Thymus (tissue), 11 donors: ENCODE results near the gene SH3BP2. TPM values are rescaled to one million over a fixed set of nuclear protein-coding genes. Genes with fewer than 3 reads are reported as not detected.

Experiments used
- DNase-seq, 9 donors: peaks; one replicate each; pipeline ENCODE4 v3.0.0-alpha.2; 2013; ENCODE audit warnings: low spot score in 9 of 9, low read depth in 6 of 9, missing footprints in 1 of 9
- H3K27ac ChIP-seq, 2 donors: one replicate each; pipeline ENCODE4 v1.5.1; 2013; ENCODE audit warnings: control low read depth in 1 of 2, low read depth in 1 of 2, low read length in 1 of 2, mild to moderate bottlenecking in 1 of 2, moderate library complexity in 1 of 2
- H3K27me3 ChIP-seq, 2 donors: one replicate each; pipeline ENCODE4 v1.5.1; 2013; ENCODE audit warnings: low read length in 1 of 2; ENCODE audit not compliant: control insufficient read depth in 2 of 2, insufficient read depth in 1 of 2
- H3K36me3 ChIP-seq, 2 donors: one replicate each; pipeline ENCODE4 v1.5.1; 2013; ENCODE audit warnings: low read length in 1 of 2, mild to moderate bottlenecking in 1 of 2, moderate library complexity in 1 of 2; ENCODE audit not compliant: control insufficient read depth in 2 of 2, insufficient read depth in 2 of 2
- H3K4me1 ChIP-seq, 2 donors: one replicate each; pipeline ENCODE4 v1.5.1; 2013; ENCODE audit warnings: low read length in 2 of 2; ENCODE audit not compliant: control insufficient read depth in 2 of 2, insufficient read depth in 2 of 2
- H3K4me3 ChIP-seq, 2 donors: one replicate each; pipeline ENCODE4 v1.5.1; 2013; ENCODE audit warnings: low read length in 2 of 2, control low read depth in 1 of 2, mild to moderate bottlenecking in 1 of 2
- H3K9me3 ChIP-seq, 2 donors: one replicate each; pipeline ENCODE4 v1.5.1; 2013; ENCODE audit warnings: low read length in 1 of 2, mild to moderate bottlenecking in 1 of 2; ENCODE audit not compliant: control insufficient read depth in 2 of 2, insufficient read depth in 1 of 2
- WGBS: extraction: QIAGEN DNeasy Blood & Tissue Kit; methylation state at CpG from one replicate; pipeline ENCODE4 v1.1.7; 2013; 5-methylcytosine and 5-hydroxymethylcytosine counted together
- polyA plus RNA-seq: library from polyadenylated mRNA; stranded (reverse); fragments of 200-250 nt; gene quantifications from one replicate; pipeline ENCODE4 v1.2.3, GENCODE V29; 2013
- total RNA-seq: library from RNA; stranded (reverse); fragments of 120-200 nt; gene quantifications from one replicate; pipeline ENCODE4 v1.2.4, GENCODE V29; 2013
- donor health status: healthy.

Gene SH3BP2
- total and polyA plus RNA-seq, 2 donors, result 10.6 to 43.9 TPM

DNA sequence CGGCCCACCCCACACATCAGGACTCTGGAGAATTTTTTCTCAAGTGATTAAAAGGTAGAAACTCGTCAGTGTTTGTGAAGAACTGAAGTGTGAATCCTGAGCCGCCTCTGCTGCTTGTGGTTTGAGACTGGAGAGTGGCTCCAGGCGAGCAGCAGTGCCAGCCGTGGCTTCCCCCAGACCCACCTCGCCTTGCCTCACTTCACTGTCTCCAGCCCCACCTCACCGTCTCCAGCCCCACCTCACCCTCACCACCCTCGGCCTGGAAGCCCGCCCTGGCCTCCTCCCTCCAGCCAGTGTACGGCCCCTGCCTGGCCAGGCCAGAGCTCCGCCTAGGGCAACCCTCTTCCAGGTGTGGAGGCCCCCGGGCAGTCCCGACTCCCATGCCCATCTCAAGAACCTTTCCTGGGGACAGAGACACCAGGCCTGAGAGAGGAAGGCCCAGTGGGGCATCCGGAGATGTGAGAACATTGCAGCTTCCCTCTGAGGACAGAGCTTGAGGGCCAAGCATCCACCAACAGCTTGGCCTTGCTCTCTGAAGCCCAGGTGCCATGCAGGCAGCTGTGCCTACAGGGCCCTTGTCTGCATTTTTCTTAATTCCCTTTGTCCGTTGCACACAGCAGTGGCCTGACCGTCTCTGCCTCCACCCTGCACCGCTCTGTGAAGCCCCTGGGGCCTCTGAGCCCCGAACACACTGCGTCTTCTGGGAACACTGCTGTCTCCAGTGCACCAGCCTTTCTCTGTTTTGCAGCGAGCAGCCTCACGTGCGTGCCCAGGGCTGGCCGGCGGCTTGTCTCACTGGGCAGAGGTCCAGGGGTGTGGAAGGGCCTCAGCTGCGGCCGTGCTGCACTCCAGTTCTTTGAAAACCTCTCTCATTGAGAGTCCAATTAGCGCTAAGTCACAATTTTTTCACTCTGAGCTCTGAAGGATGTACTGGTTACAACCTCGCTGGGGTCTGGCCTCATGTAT is 13.8 kb downstream of the SH3BP2 start:
- no peak for DNase-seq
- peaks cover 0 to 4% of the 10 kb centered on the region in 2 donors for H3K36me3 ChIP-seq
- H3K9me3 ChIP-seq, result no peaks in the 10 kb centered on the region
- no peaks in the 10 kb centered on the region for H3K27me3 ChIP-seq
- peaks cover 3 to 37% of the 10 kb centered on the region in 2 donors for H3K4me1 ChIP-seq
- 86% methylated on average over 28 of the region's 28 CpGs for whole genome bisulfite sequencing
- no peak overlapping the region for H3K27ac ChIP-seq
- no peak overlapping the region for H3K4me3 ChIP-seq

DNA sequence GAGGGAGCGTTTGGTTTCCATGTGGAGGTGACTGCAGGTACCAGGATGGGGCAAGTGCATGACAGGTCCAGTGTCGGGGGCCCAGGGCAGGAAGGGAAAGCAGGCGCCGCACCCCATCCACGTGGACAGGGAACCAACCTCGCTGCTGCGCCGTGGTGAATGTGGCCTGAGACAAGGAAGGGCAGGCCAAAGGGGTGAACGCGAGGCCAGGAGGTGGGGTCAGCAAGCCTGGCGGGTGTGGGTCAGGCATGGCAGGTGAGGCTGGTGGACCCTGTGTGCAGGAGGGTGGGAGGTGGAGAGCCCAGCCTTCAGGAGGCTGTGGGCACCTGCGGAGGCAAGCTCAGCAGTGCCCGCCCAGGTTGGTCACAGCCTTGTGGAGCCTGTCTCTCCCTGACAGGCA is 14.7 kb downstream of the SH3BP2 start:
- Histone ChIP-seq H3K4me3 (no peak overlapping the region), H3K27me3 (no peaks in the 10 kb centered on the region), H3K9me3 (no peaks in the 10 kb centered on the region), H3K36me3 (peaks cover 0 to 4% of the 10 kb centered on the region in 2 donors), H3K4me1 (peaks cover 12 to 43% of the 10 kb centered on the region in 2 donors), H3K27ac (no peak overlapping the region)
- WGBS, result 97% methylated on average over 13 of the region's 13 CpGs
- DNase-seq, result no peak

DNA sequence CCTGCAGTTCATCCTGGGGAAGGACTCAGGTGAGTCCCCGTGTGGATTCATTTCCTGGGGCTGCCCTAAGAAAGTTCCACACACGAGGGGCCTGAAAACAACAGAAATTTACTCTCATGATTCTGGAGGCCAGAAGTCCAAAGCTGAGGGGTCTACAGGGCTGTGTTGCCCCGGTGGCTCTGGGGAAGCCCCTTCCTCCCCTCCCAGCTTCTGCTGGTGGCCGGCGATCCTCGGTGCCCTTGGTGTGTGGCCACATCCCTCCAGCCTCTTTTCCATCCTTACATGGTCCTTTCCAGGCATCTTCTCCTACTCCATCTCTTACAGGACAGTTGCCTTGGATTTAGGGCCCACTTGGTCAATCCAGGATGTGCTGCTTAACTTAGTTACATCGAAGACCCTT is 15.1 kb downstream of the SH3BP2 start:
- Histone ChIP-seq H3K4me3 (no peak overlapping the region), H3K9me3 (no peaks in the 10 kb centered on the region), H3K27me3 (no peaks in the 10 kb centered on the region), H3K36me3 (peaks cover 0 to 4% of the 10 kb centered on the region in 2 donors), H3K27ac (no peak overlapping the region), H3K4me1 (peaks cover 16 to 47% of the 10 kb centered on the region in 2 donors)
- WGBS, result 96% methylated on average over 7 of the region's 7 CpGs
- no peak for DNase-seq

DNA sequence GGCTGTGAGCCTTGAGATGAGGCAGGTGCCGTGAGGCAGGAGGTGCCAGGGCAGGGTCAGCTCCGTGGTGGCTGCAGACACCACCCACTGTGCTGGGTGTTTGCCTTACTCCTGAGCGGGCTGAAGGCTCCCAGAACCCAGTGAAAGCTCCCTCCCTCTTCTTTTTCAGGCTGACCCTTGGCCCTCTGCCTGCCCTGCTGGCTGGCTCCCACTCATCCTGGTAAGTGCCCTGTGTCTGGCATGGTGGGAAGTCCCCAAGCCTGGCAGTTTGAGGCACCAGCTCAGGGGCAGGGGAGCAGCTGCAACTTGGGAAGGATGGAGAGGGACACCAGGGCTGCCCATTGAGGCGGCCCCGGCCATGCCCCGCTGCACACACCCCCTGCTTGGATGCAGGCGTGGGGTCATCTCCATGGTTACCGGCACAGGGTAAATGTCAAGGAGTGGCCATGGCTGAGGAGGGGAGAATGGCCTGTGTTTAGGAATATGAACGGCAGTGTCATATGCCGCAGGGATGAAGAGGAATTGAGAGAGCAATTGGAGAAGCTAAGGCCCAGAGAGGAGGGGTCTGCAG is 16.8 kb downstream of the SH3BP2 start:
- WGBS, result 93% methylated on average over 10 of the region's 10 CpGs
- DNase-seq, result no peak

DNA sequence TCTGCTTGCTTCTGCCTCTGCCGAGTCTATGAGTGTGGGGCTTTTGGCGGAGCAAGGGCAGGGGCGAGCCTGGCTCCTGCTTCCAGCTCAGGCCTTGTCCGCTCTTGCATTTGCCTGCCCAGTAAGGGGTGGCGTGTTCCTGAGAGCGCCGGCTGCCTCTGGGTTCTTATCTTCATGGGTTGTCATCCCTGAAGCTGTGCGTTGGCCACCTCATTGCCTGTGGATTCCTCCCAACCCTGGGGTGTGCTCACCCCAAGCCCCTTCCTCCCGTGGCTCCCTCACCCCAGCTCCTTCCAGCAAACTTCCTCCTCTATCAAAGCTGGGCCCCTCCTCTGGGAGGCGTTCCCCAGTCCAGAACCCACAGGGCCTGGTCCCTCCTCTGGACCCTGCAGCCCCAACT is 17.5 kb downstream of the SH3BP2 start:
- H3K27ac ChIP-seq, result no peak overlapping the region
- no peak overlapping the region for H3K4me3 ChIP-seq
- DNase-seq, result no peak
- H3K27me3 ChIP-seq, result no peaks in the 10 kb centered on the region
- H3K36me3 ChIP-seq, result peaks cover 0 to 8% of the 10 kb centered on the region in 2 donors
- H3K4me1 ChIP-seq, result peaks cover 23 to 69% of the 10 kb centered on the region in 2 donors
- peaks cover 0 to 3% of the 10 kb centered on the region in 2 donors for H3K9me3 ChIP-seq
- WGBS, result 79% methylated on average over 10 of the region's 10 CpGs

More for the DNA sequence above, 16.8 kb downstream of the SH3BP2 start:
- H3K4me1 ChIP-seq, result peaks cover 23 to 64% of the 10 kb centered on the region in 2 donors
- H3K36me3 ChIP-seq, result peaks cover 0 to 7% of the 10 kb centered on the region in 2 donors
- no peak overlapping the region for H3K27ac ChIP-seq
- H3K4me3 ChIP-seq, result no peak overlapping the region
- no peaks in the 10 kb centered on the region for H3K27me3 ChIP-seq
- peaks cover 0 to 3% of the 10 kb centered on the region in 2 donors for H3K9me3 ChIP-seq

DNA sequence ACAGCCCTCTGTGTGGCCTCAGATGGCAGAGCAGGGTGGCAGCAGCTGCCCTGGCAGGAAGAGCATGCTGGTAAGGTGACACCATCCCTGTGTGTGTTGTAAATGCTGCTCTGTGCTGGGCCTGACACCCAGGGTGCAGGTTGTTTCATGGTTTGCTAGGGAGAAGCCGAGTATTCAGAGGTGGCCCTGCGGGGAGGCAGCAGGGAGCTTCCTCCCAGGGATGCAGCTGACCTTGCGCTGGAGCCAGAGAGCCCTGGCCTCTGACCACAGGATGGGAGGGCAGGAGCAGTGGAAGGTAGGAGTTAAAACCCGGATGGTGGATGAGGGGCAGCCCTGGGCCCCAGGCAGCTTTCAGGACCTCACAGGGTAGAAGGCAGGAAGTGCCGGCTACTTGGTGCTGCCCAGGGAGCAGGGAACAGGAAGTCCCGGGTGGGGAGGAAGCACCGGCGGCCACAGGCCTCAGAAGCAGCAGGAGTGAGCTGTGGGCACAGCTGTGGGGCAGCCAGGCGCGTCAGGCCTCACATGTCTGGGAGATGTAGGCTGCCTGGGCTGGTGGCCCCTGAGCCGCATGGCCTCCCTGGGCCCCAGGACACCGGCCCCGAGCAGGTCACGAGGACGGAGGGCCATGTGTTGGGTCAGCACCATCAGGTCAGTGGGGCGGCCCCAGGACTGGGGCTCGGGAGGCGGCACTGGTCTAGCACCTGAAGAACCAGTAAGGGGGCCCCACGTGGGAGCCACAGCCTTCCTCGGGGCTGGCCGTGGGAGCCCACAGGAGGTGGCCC is 19.1 kb downstream of the SH3BP2 start:
- Histone ChIP-seq H3K36me3 (peaks cover 2 to 4% of the 10 kb centered on the region in 2 donors), H3K4me1 (peaks cover 22 to 61% of the 10 kb centered on the region in 2 donors), H3K27ac (peak overlapping the region; percentile 79 to 96), H3K9me3 (peaks cover 0 to 3% of the 10 kb centered on the region in 2 donors), H3K4me3 (peak overlapping the region; percentile 49 to 51), H3K27me3 (peaks cover 0 to under 1% of the 10 kb centered on the region in 2 donors)
- DNase-seq, result peak in 3 of 9 donors; percentile 63 to 75 (median 66)
- 9% methylated on average over 21 of the region's 21 CpGs for WGBS

DNA sequence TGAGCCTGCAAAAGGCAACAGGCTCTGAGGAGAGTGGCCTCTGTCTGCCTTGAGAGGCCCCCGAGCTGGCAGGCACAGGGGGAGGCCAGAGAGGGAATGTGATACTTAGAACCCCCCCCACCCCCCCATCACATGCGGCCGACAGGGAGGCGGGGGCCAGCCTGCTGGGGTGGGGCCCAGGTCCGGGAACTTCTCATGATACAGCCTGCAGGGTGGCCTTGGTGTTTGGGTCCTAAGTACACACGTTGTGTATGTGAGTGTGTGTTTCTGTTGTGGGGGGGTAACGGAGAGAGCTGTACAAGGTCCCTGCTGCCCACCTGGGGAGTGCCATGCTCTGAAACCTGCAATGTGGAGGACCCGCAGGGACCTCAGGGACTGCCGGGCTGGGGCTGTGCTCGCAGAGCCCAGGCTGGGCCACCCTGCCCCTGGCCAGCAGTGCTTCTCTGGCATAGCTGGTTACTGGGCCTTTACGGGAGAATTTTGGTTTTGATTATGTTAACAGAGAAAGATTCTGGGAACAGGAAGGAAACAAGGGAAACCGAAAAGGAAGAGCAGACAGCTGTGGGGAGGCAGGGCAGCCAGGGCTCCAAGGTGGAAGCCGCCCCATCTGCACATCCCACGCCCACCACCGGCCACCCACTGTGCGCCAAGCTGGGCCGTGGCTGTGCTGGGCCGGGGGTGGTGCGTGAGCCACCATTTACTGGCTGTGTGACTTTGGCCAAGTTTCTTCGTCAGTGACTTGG is 19.9 kb downstream of the SH3BP2 start:
- H3K9me3 ChIP-seq, result peaks cover 0 to 3% of the 10 kb centered on the region in 2 donors
- H3K27ac ChIP-seq, result peak overlapping the region; percentile 79 to 96
- H3K36me3 ChIP-seq, result peaks cover 2 to 4% of the 10 kb centered on the region in 2 donors
- no peak for DNase-seq
- peak overlapping the region; percentile 49 to 51 for H3K4me3 ChIP-seq
- peaks cover 27 to 65% of the 10 kb centered on the region in 2 donors for H3K4me1 ChIP-seq
- 22% methylated on average over 20 of the region's 20 CpGs for WGBS
- H3K27me3 ChIP-seq, result peaks cover 0 to 8% of the 10 kb centered on the region in 2 donors
